ENCODE measurements around the gene ZNF334.

ZNF334 gene

DNA sequence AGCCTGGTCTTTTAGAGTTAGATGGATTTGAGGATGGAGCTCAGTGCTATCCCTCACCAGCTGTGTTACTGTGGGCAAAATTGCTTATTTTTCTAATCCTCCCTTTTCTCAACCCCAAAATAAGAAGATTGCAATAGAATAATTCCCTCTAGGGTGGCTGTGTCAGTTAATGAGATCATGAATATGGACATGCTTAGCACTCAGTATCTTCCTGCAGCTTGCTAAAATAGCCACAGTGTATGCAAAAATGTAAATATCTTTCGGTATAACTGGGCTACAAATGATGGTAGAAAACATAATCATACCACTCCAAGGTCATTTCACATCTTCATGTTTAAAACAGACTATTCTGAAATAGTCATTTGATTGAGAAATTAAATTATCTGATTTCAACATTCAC lies 35.7 kb downstream of the ZNF334 start:
- TF ChIP-seq, protein P1, sequence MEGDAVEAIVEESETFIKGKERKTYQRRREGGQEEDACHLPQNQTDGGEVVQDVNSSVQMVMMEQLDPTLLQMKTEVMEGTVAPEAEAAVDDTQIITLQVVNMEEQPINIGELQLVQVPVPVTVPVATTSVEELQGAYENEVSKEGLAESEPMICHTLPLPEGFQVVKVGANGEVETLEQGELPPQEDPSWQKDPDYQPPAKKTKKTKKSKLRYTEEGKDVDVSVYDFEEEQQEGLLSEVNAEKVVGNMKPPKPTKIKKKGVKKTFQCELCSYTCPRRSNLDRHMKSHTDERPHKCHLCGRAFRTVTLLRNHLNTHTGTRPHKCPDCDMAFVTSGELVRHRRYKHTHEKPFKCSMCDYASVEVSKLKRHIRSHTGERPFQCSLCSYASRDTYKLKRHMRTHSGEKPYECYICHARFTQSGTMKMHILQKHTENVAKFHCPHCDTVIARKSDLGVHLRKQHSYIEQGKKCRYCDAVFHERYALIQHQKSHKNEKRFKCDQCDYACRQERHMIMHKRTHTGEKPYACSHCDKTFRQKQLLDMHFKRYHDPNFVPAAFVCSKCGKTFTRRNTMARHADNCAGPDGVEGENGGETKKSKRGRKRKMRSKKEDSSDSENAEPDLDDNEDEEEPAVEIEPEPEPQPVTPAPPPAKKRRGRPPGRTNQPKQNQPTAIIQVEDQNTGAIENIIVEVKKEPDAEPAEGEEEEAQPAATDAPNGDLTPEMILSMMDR (IDR thresholded peaks at IDR 0.05; ENCODE audit: low read depth, low read length, missing control alignments), result no peak
- no peak for DNase-seq (ENCODE audit: extremely low read depth, low read depth)
- no peak overlapping the region for H3K4me3 ChIP-seq (replicated peaks; ENCODE audit: low read depth, low read length)

GRCh38 chr20:46477225-46477624 lies 36.1 kb downstream of the ZNF334 start:
- TF ChIP-seq, protein P1 (IDR thresholded peaks at IDR 0.05; ENCODE audit: low read depth, low read length, missing control alignments), result no peak

GRCh38 chr20:46468508-46468907 lies 44.9 kb downstream of the ZNF334 start:
- DNase-seq (ENCODE audit: extremely low read depth, low read depth), result no peak
- H3K4me3 ChIP-seq (replicated peaks; ENCODE audit: low read depth, low read length), result no peak overlapping the region
- TF ChIP-seq, protein P1 (IDR thresholded peaks at IDR 0.05; ENCODE audit: low read depth, low read length, missing control alignments), result no peak

More at GRCh38 chr20:46477225-46477624, 36.1 kb downstream of the ZNF334 start:
- H3K4me3 ChIP-seq (replicated peaks; ENCODE audit: low read depth, low read length), result no peak overlapping the region
- DNase-seq (ENCODE audit: extremely low read depth, low read depth), result no peak

DNA sequence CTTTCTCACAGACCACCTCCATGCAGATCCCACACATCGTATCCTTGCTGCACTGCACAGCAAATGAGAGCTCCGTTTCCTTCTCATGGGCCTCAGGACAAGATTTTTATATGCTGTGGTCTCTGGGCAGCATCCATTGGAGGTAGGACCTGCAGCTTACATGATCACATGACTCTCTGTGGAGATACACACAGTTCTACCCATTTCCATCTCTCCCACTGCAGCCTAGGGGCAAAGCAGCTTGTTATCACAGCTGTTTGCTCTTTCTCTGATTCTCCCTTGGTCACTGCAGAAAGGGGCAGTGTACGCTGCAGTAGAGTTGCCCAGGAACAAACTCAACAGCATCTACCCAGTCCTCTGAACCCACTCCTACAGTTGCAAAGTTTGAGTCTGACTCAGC lies 48.9 kb downstream of the ZNF334 start:
- no peak for DNase-seq (ENCODE audit: extremely low read depth, low read depth)
- H3K4me3 ChIP-seq (replicated peaks; ENCODE audit: low read depth, low read length), result no peak overlapping the region
- TF ChIP-seq, protein P1 (IDR thresholded peaks at IDR 0.05; ENCODE audit: low read depth, low read length, missing control alignments), result no peak

DNA sequence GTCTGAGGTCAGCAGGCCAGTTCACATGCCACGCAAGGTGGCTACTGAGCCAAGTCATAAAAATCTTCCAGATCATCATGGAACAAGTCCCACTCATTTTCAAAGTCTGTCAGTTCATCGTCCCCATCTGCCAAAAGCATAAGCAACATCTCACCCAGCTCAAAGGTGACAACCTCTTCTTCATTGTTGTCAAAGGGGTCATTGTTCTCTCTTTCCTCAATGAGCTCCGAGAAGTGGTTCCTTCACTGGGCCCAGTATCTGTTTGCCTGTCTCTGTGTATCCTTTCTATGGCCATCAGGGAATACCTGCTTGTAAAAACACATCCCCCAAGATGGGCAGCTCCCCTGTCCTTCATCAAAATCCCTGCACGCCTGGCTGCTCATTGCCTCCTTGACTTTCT lies 49.5 kb downstream of the ZNF334 start:
- DNase-seq (ENCODE audit: extremely low read depth, low read depth), result no peak
- TF ChIP-seq, protein P1 (IDR thresholded peaks at IDR 0.05; ENCODE audit: low read depth, low read length, missing control alignments), result no peak
- H3K4me3 ChIP-seq (replicated peaks; ENCODE audit: low read depth, low read length), result no peak overlapping the region

DNA sequence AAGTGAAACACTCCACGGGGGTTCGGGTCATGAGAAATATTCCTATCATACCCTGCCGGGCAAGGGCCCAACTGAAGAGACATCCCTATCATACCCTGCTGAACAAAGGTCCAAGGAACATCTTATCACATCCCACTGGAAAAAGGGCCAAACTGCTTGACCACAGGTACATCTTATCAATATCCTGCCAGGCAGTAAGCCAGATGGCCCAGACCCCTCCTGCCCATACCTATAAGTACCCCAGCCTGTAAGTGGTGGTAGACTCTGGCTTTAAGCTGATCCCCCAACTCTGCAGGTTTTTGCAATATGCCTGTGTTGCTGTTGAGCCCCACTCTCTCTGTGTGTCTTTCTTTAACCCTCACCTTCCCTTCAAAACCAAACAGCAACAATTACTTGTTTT lies 51.6 kb downstream of the ZNF334 start:
- no peak for DNase-seq (ENCODE audit: extremely low read depth, low read depth)
- TF ChIP-seq, protein P1 (IDR thresholded peaks at IDR 0.05; ENCODE audit: low read depth, low read length, missing control alignments), result no peak
- H3K4me3 ChIP-seq (replicated peaks; ENCODE audit: low read depth, low read length), result no peak overlapping the region

Data from HFF-Myc (cell line).